H1 (cell line): ENCODE results near the gene ATOH8. TPM values are rescaled to one million over a fixed set of nuclear protein-coding genes. Genes with fewer than 3 reads are reported as not detected.

ENCODE experiments used
- CTBP2 ChIP-seq: IDR thresholded peaks from 2 replicates; pipeline ENCODE4 v1.7.0; 2011; ENCODE audit warnings: borderline replicate concordance, mild to moderate bottlenecking, moderate library complexity, mixed read lengths, low read length; ENCODE audit not compliant: insufficient read depth, insufficient read length
- CTCF ChIP-seq, 3 experiments: IDR thresholded peaks; 1 replicate in 2 of 3; 2 replicates in 1 of 3; pipeline versions ENCODE4 v1.5.1 to v1.6.1; 2011; ENCODE audit warnings: low read length in 3 of 3, mild to moderate bottlenecking in 3 of 3, inconsistent platforms in 2 of 3, low read depth in 1 of 3, moderate library complexity in 1 of 3; ENCODE audit not compliant: insufficient read depth in 1 of 3; ENCODE audit errors: control extremely low read depth in 1 of 3
- TBP ChIP-seq: IDR thresholded peaks from 2 replicates; pipeline ENCODE4 v1.6.1; 2011; ENCODE audit warnings: low read depth, low read length, improper control_type of control experiment
- polyA plus RNA-seq, 7 experiments: library from polyadenylated mRNA; depleted of rRNA in 3 of 7; stranded (reverse) in 5 of 7; unstranded in 2 of 7; fragments of >200 nt in 5 of 7; fragments of 200-250 nt in 2 of 7; gene quantifications; 1 replicate in 5 of 7; 2 replicates in 1 of 7; 4 replicates in 1 of 7; pipeline versions ENCODE4 v1.2.1 to v1.2.3, GENCODE V29; 2011 to 2013; ENCODE audit warnings: missing spikeins in 2 of 7, mixed read lengths in 2 of 7
- total RNA-seq: library from RNA; stranded (reverse); fragmentation: NEBNext Ultra II Directional; extraction: Animal tissue kit (Norgen Biotek cat#: 25700); gene quantifications from 2 replicates; pipeline ENCODE4 v1.2.1, GENCODE V29; 2021

The ATOH8 gene
- total and polyA plus RNA-seq, 2 of the 8 experiments (the other 6 are each of a cell fraction or from before 2014, with no cell fraction given) = 0.50 to 0.53 TPM

- TF ChIP-seq CTCF (IDR thresholded peaks at IDR 0.05; ENCODE audit: control extremely low read depth in 1 of 3, insufficient read depth in 1 of 3, low read depth in 1 of 3, low read length in 3 of 3) (peak in 2 of 3 experiments; percentile 7 to 29; a peak in 2 of 4 replicates), TBP (peak; percentile 27; the same call in 1 of the 2 replicates), CTBP2 (no peak)
- TF ChIP-seq, all 59 proteins: peak for 4
Measured at GRCh38 chr2:85772019-85772745, 18.4 kb downstream of the ATOH8 start (continued).
